HL-60/S4 treated with phorbol 12-myristate 13-acetate at 8.2 ng/mL for 4 days and 3 days (cell line): Measurements from ENCODE around the gene RNF41.
"Not testable (repeated sequence)": the region's sequence is repeated elsewhere in the genome, so short reads cannot be mapped to it uniquely, and the experiment has no call there.

Source experiments
- in situ Hi-C: fragments of 300-500 bp; cut with MboI; formaldehyde crosslinking; loops from 2 replicates; pipeline ENCODE4 v1.15.0; 2022; ENCODE audit warnings: low sequenced_read_pairs

The RNF41 gene

GRCh38 chr12:56178347-56178746 is 43.4 kb downstream of the RNF41 start:
- in situ Hi-C loops: no loop called here

GRCh38 chr12:56172839-56173238 is 48.9 kb downstream of the RNF41 start:
- in situ Hi-C loops: no loop called here

GRCh38 chr12:56169229-56169759 is 52.4 kb downstream of the RNF41 start:
- in situ Hi-C loops: no loop called here

GRCh38 chr12:56165369-56165768 is 56.4 kb downstream of the RNF41 start:
- in situ Hi-C loops: no loop called here

GRCh38 chr12:56164345-56164729 is 57.4 kb downstream of the RNF41 start:
- in situ Hi-C loops: no loop called here

GRCh38 chr12:56163533-56164344 is 58.0 kb downstream of the RNF41 start:
- in situ Hi-C loops: no loop called here

- in situ Hi-C loops: no loop called here
These were observed 59.0 kb downstream of the RNF41 start for GRCh38 chr12:56162468-56163290.

- in situ Hi-C loops: no loop called here
These were observed 59.9 kb downstream of the RNF41 start for GRCh38 chr12:56161690-56162351.

- in situ Hi-C loops: no loop called here
These were observed 60.6 kb downstream of the RNF41 start for GRCh38 chr12:56160894-56161689.

GRCh38 chr12:56160193-56160763 is 61.4 kb downstream of the RNF41 start:
- in situ Hi-C loops: no loop called here

GRCh38 chr12:56159482-56160192 is 62.1 kb downstream of the RNF41 start:
- in situ Hi-C loops: no loop called here

GRCh38 chr12:56158926-56159461 is 62.7 kb downstream of the RNF41 start:
- in situ Hi-C loops: no loop called here

- in situ Hi-C loops: no loop called here
These were observed 63.4 kb downstream of the RNF41 start, which contains the start of gene MYL6 for GRCh38 chr12:56158029-56158925. Gene MYL6 (plus strand): TSS chr12:56158359. CDS start chr12:56158402, 43 bp downstream.

- in situ Hi-C loops: no loop called here
These were observed 64.3 kb downstream of the RNF41 start for GRCh38 chr12:56157201-56158028.

GRCh38 chr12:56156464-56157200 is 65.1 kb downstream of the RNF41 start:
- in situ Hi-C loops: not testable (repeated sequence)

- in situ Hi-C loops: no loop called here
These were observed 66.4 kb downstream of the RNF41 start for GRCh38 chr12:56155256-56155845.
